Activated effector memory CD4-positive, alpha-beta T cell treated with anti-CD3 and anti-CD28 coated beads, Interleukin-2, amount 50 U/mL, for 16 hours (primary cell): ENCODE data around the gene WSCD1.
A peak's percentile ranks its signal among the peaks of the same experiment; 100 is the strongest.

Experiments
- DNase-seq: peaks from one replicate; pipeline ENCODE4 v3.0.0-alpha.2; 2020

Gene WSCD1

DNA sequence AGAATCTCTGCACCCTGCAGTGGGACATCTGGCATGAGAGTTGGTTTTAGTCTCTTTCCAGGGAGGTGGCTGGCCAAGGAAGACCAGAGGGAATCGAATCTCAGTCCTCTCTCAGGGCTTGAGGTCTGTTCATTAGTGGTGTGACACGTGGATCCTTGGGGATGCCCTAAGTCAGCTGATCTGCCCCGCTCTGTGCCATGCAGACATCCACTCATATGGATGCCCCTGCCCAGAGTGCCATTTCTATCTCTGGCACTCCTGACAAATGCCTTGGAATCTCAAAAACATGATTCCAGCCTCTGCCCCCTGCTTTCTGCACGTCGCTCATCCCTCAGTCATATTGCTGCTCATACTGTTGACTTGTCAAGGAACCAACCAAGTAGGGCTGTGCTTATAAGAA, 38.8 kb downstream of the WSCD1 start:
- peak; percentile 17 for DNase-seq

- DNase-seq = peak; percentile 56
Observed at GRCh38 chr17:6109536-6109935, 39.4 kb downstream of the WSCD1 start.

GRCh38 chr17:6110088-6110487, 39.9 kb downstream of the WSCD1 start:
- DNase-seq = peak; percentile 43

DNA sequence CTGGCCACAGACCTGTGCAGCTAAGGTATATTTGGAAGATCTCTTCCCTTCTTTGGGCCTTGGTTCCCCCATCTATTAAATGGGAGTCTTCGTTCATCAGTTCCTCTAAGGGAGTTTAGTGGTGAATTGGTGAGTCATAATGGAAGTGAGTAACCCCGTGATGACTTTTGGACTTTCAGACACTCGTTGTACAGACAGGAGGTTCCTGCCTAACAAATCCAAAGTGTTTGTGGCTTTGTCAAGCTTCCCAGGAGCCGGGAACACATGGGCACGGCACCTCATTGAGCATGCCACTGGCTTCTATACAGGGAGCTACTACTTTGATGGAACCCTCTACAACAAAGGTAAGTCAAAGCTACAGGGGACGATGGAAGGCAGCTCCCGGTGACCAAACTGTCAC, 40.4 kb downstream of the WSCD1 start:
- DNase-seq = peak; percentile 36

GRCh38 chr17:6120351-6120750, 50.2 kb downstream of the WSCD1 start:
- DNase-seq = peak; percentile 52

DNA sequence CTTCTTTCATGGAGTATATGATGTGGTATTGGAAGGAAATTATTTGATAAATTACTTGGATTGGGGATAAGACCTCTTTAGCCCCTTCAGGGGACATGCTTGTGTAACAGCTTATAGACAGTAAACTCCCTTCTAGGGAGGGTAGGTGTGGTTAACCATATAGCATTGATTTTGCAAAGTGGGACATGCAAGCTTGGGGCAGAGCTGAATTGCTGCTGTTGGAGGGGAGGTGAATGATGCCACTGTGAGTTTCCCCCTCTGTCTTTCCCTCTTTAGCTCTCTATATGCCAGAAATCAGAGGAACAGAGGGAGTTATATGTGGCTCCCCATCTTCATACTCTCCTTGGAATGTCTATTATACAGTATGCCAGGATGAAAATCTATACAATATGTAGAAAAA, 54.7 kb downstream of the WSCD1 start:
- no peak for DNase-seq

DNA sequence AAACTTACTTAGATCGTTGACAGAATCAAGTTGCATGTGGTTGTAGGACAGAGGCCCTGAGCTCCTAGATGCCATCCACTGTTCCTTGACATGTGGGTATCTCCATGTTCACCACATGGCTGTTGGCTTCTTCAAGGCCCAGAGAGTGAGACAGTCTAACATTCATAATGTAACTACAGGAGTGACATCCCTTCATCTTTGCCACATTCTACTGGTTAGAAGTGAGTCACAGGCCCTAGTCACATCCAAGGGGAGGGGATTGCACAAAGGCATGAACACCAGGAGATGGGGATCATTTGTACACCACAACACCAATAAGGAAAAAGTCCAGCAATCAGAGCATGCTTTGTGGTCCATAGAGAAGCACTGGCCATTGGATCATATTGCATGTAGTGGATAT, 56.6 kb downstream of the WSCD1 start:
- no peak for DNase-seq

- no peak for DNase-seq
Observed at GRCh38 chr17:6134721-6135120, 64.5 kb downstream of the WSCD1 start.

GRCh38 chr17:6135236-6135635, 65.1 kb downstream of the WSCD1 start:
- DNase-seq = no peak

DNA sequence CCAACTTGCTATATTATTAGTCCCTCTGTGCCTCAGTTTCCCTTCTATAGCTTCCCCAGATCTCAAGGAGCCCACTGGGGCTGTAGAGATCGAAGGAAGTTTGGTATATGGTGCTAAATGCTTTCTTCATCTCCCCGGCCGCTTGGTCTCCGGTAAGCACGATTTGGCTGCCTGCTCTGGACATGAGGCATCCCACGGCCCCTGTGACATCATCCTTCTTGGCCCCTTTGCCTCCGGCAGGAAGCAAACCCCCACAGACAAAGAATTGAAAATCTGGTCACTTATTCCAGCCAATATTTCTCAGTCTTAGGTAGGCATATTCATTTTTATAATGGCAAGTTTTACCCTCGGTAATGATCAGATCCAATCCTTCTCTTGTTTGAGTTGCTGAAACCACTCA, 65.8 kb downstream of the WSCD1 start:
- DNase-seq = no peak

- DNase-seq = no peak
Observed at GRCh38 chr17:6137716-6138502, 67.7 kb downstream of the WSCD1 start.

GRCh38 chr17:6138761-6139446, 68.7 kb downstream of the WSCD1 start:
- DNase-seq = no peak

DNA sequence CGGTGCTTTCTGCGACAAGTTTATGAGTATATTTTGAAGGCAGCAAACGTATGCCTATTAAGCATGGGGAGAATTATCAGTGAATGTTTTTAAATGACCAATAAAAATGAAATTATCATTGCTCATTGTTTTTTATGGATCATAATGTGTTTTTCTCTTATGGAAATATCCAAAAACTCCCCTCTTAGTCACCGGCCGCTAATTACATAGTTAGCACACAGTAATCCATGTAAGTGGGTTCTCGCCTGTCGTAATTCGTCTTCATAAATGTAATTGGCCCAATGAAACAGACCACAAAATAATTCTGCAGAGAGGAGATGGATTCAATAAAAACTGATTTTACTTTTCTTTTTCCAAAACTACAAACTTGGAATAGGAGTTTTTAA, 69.3 kb downstream of the WSCD1 start:
- no peak for DNase-seq

- DNase-seq = no peak
Observed at GRCh38 chr17:6140188-6140587, 70.0 kb downstream of the WSCD1 start.

GRCh38 chr17:6140728-6141330, 70.7 kb downstream of the WSCD1 start:
- DNase-seq = no peak

DNA sequence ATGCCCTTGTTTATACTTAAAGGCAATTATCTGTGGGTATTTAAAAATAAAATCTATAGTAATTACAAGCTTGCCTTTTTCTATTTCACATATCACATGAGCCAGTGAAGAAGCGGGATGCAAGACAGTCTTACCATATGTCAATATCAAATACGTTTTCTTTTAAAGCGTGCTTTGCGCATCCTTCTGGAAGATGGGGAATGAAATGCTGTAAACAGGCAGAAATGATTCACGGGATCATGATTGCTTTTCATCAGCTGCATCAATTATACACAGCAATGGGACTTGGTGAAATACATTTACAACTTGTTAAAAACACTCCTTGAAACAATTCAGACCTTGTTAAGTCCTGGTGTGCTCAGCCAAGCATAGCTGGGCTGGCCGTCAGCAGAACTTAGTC, 72.5 kb downstream of the WSCD1 start:
- no peak for DNase-seq

GRCh38 chr17:6145946-6146345, 75.8 kb downstream of the WSCD1 start:
- DNase-seq = no peak

DNA sequence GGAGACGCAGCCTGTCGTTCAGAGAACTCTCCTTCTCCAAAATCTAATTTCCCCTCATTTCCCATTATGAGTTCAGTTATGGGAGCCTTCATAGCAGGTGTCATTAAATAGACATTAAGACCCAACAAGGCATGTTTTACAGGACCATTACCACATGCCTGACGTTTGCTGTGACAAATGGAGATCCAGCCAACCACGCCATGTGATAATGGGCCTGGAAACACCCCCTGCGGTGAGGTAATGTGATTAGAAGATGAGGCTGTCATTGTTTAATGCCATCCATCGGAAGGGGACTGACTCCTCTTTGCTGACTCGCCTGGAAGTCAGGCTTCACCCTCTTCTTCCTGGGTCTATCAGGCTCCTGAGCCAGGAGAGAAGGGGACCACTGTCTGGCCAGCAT, 76.9 kb downstream of the WSCD1 start:
- DNase-seq = no peak

DNA sequence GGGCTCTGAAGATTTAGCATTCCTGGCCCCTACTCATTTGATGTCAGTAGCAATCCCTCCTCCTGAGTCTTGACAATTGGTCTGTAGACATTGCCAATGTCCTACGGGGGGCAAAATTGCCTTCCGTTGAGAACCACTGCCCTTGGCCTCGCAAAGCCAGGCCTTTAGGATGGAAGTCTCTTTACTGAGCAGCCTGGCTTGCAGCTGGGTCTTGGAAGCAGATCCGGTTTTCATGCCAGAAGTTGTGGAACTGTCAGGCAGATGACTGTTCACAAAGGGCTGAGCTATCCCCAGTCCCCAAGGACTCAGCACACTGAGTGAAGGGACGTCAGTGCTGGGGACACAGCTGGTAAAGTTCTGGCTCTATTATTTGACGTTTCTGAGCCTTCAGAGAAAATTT, 83.2 kb downstream of the WSCD1 start:
- DNase-seq = no peak

GRCh38 chr17:6157716-6158115, 87.5 kb downstream of the WSCD1 start:
- no peak for DNase-seq

- no peak for DNase-seq
Observed at GRCh38 chr17:6159541-6160231, 89.5 kb downstream of the WSCD1 start.

DNA sequence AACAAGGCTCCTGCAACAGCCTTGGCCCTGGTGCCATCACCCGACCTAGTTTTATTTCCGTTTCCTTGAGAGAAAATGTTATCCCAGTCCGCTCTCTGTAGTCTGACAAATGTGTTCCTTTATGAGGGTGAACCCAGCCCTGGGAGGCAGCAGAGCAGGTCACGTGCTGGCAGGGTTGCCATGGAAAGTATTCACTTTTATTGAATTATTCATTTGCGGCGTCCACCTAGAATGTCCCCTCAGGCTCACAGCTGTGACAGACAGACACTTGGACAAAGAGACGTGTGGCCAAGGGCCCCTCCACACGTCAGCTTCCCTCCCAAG, 90.0 kb downstream of the WSCD1 start:
- DNase-seq = no peak

GRCh38 chr17:6160911-6161855, 91.0 kb downstream of the WSCD1 start:
- no peak for DNase-seq
